Renal cortical epithelial cell (primary cell): Measurements from ENCODE around the gene SNRPD2. TPM values are rescaled to one million over a fixed set of nuclear protein-coding genes. Genes with fewer than 3 reads are reported as not detected.
A peak's percentile ranks its signal among the peaks of the same experiment; 100 is the strongest.
"Not testable (repeated sequence)": the region's sequence is repeated elsewhere in the genome, so short reads cannot be mapped to it uniquely, and the experiment has no call there.

Experiments
- DNase-seq: peaks from one replicate; pipeline ENCODE4 v3.0.0-alpha.2; 2011; ENCODE audit warnings: low read depth
- total RNA-seq: library from RNA; depleted of rRNA; stranded (reverse); fragments of >200 nt; gene quantifications from 2 replicates; pipeline ENCODE4 v1.2.3, GENCODE V29; 2014

SNRPD2 gene
- 120 and 333 TPM in 2 replicates for total RNA-seq

DNA sequence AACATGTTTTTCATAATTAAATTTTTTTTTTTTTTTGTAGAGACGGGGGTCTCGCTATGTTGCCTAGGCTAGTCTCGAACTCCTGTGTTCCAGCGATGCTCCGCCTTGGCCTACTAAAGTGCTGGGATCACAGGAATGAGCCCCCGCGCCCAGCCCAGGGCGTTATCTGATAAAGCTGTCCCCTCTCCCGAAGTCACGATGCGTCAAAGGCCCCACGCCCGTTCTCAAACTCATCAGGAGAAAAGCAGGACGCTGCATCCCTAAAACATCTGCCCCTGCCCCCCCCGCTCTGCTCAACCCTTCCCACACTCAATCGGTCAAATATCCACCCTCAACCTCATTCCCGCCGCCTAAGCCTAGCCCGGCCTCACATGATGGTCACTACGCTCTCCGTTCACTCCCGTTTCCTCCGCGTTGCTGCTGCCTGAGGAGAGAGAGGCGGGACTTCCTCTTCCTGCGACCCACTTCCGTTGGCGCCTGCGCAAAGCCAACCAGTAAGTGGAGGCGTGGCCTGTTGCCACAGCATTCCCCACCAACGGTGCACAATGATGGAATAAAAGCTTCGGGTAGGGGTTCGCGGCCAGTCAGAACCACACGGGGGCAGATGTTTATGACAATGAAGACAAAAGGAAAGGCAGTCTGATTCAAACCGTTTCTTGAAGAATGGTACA is at the start of gene SNRPD2:
TSS of gene SNRPD2 (minus strand) at position 438 of the 671 bp plus-strand sequence. CDS start at position 373, 65 bp downstream.
- DNase-seq, result peak; percentile 87

DNA sequence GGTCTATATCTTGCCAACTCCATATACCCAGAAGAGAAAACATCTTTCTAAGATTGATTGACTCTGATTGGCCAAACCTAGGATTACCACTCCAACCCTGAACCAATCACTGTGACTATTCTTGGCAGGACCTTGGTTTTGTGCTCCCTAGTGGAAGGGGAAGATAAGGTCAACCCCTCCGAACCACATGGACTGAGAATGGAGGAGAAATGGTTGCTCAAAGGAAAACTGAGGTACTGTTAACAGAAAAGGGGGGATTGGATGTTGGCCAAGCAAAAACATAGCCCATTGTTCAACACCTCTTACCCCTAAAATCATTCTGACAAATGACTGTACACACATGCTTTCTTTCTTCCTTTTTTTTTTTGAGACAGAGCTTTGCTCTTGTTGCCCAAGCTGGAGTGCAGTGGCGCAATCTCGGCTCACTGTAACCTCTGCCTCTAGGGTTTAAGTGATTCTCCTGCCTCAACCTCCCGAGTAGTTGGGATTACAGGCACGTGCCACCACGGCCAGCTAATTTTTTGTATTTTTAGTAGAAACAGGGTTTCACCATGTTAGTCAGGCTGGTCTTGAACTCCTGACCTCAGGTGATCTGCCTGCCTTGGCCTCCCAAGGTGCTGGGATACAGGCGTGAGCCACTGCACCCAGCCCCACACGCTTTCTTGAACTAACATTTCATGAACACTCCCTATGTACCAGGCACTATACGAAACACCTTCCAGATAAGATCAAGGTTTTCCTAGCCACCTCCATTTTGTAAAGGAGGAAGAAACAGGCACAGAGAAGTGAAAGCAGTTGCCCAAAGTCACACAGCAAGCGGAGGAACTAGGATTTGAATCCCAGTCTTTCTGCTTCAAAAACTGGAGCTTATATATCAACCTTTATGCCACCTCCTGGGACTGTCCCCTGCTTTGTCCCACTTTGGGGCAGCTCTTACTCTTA is 48.0 kb upstream of the SNRPD2 start:
- DNase-seq, result no peak

DNA sequence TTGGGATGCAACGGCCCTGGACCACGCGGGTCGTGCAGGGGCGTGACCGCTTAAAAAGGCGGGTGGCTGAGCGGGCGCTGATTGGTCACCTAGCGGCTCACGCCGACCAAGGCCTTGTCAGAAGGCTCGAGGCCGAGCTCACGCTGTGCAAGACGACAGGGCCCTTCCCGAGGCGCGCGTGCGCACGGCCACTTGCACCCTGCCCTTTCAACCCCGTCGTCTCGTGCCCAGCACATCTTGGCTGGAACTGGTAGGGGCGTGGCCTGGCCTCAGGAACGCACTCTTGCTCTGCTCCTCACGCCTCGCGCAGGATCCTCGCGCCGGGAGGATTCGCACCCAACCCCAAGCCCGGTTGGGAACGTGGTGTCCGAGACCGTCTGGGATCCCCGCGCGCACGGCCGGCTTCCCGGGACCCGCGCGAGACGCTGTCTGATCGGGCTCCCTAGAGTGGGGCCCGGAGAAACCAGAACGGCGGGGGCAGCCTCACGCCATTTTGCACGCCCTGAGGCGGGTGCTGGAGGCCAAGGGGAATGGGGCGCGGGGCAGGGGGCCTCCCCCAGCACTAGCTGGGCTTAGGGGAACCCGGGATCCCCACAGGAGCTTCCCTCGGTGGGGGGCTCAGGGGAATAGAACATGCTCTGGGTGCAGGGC is 41.5 kb upstream of the SNRPD2 start, which contains the start of gene MEIOSIN:
TSS of gene MEIOSIN (plus strand) at position 280 of the 651 bp plus-strand sequence. CDS start 1,938 bp downstream, outside the sequence.
- DNase-seq, result no peak

- DNase-seq, result peak; percentile 97
Measured at GRCh38 chr19:45730368-45731288, 38.9 kb upstream of the SNRPD2 start, which contains the start of gene FBXO46. Gene FBXO46 (minus strand): TSS chr19:45730896. CDS start chr19:45713495, 17,401 bp downstream.

DNA sequence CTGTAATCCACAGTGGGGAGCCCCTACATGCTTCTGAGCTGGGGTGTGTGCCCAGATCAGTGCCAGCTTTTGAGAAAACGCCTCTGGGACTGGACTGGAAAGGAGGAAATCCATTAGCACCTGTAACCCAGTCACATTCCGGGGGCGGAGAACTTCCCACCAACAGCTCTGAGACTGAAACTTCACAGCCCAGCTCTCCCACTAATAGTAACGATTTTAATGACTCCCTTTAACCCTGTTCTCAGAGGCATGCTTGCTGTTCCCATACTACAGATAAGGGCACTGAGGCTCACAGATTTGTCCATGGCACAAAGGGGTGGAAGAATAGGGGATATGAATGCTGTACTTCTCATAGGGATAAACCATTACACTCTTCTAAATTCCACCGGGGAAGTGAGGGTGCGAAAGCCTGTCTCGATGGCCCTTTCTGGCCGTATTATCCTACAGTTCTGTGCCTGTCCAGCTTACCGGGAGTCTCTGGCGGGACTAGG is 38.1 kb upstream of the SNRPD2 start:
- peak; percentile 76 for DNase-seq

- DNase-seq, result not testable (repeated sequence)
Measured at GRCh38 chr19:45728683-45729082, 36.9 kb upstream of the SNRPD2 start.

DNA sequence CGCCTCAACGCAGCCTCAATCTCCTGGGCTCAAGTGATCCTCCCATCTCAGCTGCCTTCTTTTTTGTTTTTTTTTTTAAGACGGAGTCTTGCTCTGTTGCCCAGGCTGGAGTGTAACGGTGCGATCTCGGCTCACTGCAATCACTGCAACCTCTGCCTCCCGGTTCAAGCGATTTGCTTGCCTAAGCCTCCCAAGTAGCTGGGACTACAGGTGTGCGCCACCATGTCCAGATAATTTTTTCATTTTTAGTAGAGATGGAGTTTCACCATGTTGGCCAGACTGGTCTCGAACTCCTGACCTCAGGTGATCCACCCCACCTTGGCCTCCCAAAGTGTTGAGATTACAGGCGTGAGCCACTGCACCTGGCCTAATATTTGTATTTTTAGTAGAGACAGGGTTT is 28.3 kb upstream of the SNRPD2 start:
- not testable (repeated sequence) for DNase-seq

DNA sequence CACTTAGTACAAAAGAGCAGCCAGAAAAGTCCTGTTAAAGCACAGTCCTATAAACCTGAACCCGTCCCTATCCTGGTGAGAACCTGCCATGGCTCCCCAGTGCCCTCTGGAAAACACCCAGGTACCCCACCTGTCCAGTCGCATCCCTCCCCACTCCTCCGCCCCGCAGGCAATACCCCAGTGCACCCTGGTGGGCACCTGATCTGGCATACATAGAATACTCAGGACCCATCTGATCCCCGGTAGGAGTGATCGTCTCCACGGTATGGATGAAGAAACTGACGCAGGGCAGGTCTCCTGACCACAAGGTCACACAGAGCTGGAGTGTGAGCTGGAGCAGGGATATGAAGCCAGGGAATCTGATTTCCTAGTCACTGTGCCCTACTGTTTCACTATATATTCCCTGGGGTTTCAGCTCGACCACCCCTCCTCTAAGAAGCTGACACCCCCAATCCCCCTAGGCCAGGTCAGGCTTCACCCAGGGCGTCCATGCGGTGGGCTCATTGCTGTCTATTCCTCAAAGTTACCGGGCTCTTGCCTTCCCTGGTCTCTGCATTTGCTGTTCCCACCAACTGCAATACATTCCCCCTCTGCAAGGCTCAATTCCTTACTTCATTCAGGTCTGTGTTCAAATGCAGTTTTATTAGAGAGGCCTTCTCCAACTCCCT is 26.4 kb upstream of the SNRPD2 start:
- DNase-seq, result no peak

DNA sequence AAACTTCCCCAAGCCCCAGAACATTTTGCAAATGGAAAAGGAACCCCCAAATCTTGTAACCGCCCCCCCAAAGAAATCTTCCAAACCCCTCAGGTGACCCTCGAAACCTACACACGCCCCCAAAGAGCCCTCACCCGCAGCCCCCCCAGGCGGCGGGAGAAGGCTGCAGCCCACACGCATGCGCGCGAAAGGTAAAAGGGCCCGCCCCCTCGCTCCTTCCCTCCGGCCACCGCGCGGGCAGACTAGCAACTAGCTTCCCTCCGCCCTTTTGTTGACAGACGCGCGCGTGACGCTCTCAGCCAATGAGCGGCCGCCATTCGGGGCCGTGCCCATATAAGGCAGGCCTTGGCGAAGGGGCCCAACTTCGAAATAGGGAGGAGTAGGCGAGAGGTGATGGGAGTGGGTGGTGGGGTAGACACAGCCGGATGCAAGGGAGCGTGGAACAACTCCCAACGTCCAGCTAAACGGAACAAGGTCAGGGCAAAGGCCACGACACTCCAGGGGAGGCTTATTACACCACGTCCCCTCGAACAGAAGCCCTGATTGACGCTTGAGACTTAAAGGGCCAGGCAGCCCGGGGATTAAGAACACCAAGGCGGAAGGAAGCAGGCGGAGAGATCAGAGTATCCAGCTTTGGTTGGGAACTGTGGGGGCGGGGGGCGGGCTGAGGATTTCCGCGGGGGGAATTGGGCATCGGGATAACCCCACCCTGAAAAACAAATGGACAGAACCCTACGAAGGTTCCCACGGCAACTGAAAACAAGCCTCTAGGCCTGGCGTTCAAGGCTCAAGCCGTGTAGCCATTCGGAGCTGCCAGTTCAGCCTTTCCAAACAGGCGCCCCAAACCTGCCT is 25.6 kb upstream of the SNRPD2 start:
- DNase-seq, result peak; percentile 99

DNA sequence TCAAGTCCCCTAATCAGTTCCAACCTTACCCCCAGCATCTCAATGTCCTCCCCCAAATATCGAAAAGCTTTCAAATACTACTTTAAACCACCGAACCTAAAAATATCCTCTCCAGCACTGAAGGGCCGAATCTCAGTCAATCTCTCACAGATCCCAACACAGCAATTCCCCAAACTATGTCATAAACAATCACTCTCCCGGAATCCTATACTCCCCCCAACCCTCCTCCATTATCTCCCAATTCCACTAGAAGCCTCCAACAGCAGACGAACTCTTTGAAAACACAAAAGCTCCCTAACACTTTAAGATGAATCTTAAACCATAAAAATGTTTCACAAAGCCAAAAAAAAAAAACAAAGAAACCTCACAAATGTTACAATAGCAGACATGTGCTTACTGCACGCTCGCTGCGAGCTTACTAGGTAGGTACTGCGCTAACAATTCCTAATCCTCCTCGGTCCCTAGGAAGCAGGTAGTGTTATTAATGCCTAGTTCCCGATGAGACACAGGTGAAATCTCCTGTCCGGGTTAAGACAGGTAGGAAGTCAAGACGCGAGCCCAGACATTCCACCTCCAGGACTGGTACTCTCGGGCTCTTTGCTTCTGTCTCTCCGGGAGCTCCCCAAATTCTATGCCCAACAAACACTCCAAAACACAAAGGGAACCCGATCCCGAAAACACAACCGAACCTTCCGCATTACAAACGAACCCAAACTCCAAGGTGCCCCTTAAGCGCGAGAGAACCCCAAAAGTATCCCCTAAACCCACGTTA is 24.8 kb upstream of the SNRPD2 start:
- peak; percentile 38 for DNase-seq

- DNase-seq, result no peak
Measured at GRCh38 chr19:45715139-45715538, 23.4 kb upstream of the SNRPD2 start.

GRCh38 chr19:45713141-45713540 is 21.4 kb upstream of the SNRPD2 start:
- no peak for DNase-seq

- DNase-seq, result no peak
Measured at GRCh38 chr19:45712699-45713067, 20.9 kb upstream of the SNRPD2 start.

- DNase-seq, result no peak
Measured at GRCh38 chr19:45711851-45712698, 20.3 kb upstream of the SNRPD2 start.

- no peak for DNase-seq
Measured at GRCh38 chr19:45710356-45711130, 18.8 kb upstream of the SNRPD2 start.

GRCh38 chr19:45705710-45706415 is 14.1 kb upstream of the SNRPD2 start:
- no peak for DNase-seq
